WTC11 (cell line): ENCODE data around the gene OR4F15.
"Not testable (repeated sequence)": the region's sequence is repeated elsewhere in the genome, so short reads cannot be mapped to it uniquely, and the experiment has no call there.

Experiments
- EMX1 ChIP-seq: fragments of 250-450 bp; sonication (Bioruptor Pico); IDR thresholded peaks from 2 replicates; pipeline ENCODE4 v1.8.0; 2021; ENCODE audit warnings: mild to moderate bottlenecking
- FOXK1 ChIP-seq: sonication (generic); formaldehyde crosslinking; IDR thresholded peaks from 2 replicates; pipeline ENCODE4 v1.8.0; 2022; ENCODE audit warnings: mild to moderate bottlenecking, moderate library complexity, missing genetic modification reagents
- GABPB1 ChIP-seq: sonication (generic); formaldehyde crosslinking; IDR thresholded peaks from 2 replicates; pipeline ENCODE4 v1.8.1; 2023; ENCODE audit warnings: mild to moderate bottlenecking, missing genetic modification reagents
- NFE2L1 ChIP-seq: sonication (generic); formaldehyde crosslinking; IDR thresholded peaks from 2 replicates; pipeline ENCODE4 v1.8.1; 2023; ENCODE audit warnings: missing genetic modification reagents
- NFYB ChIP-seq: sonication (generic); formaldehyde crosslinking; conservative IDR thresholded peaks from 2 replicates; pipeline ENCODE4 v1.8.0; 2022; ENCODE audit warnings: low read depth, missing genetic modification reagents
- NR1H2 ChIP-seq: sonication (generic); formaldehyde crosslinking; IDR thresholded peaks from 2 replicates; pipeline ENCODE4 v1.9.0; 2021; ENCODE audit warnings: mild to moderate bottlenecking, moderate library complexity, missing genetic modification reagents
- NR2C2 ChIP-seq: sonication (generic); formaldehyde crosslinking; IDR thresholded peaks from 2 replicates; pipeline ENCODE4 v1.8.0; 2022; ENCODE audit warnings: mild to moderate bottlenecking, missing genetic modification reagents
- TEAD4 ChIP-seq: sonication (generic); formaldehyde crosslinking; IDR thresholded peaks from 2 replicates; pipeline ENCODE4 v1.8.0; 2022; ENCODE audit warnings: mild to moderate bottlenecking, missing genetic modification reagents
- ZNF121 ChIP-seq: sonication (generic); formaldehyde crosslinking; IDR thresholded peaks from 2 replicates; pipeline ENCODE4 v1.8.0; 2023; ENCODE audit warnings: missing genetic modification reagents
- TF ChIP-seq, protein P1 (sequence below): sonication (generic); formaldehyde crosslinking; conservative IDR thresholded peaks from 2 replicates; pipeline ENCODE4 v1.8.1; 2023; ENCODE audit warnings: mild to moderate bottlenecking, low read depth, missing genetic modification reagents, moderate library complexity
- TF ChIP-seq, protein P2 (sequence below): fragments of 200-600 bp; IDR thresholded peaks from 2 replicates; pipeline ENCODE4 v1.8.0; 2022; ENCODE audit warnings: antibody characterized with exemption
- TF ChIP-seq, protein P3 (sequence below): sonication (generic); formaldehyde crosslinking; IDR thresholded peaks from 2 replicates; pipeline ENCODE4 v1.8.0; 2022; ENCODE audit warnings: mild to moderate bottlenecking, missing genetic modification reagents
- TF ChIP-seq, protein P4 (sequence below): sonication (generic); formaldehyde crosslinking; IDR thresholded peaks from 2 replicates; pipeline ENCODE4 v1.8.0; 2022; ENCODE audit warnings: mild to moderate bottlenecking, missing genetic modification reagents
- TF ChIP-seq, protein P5 (sequence below): sonication (generic); formaldehyde crosslinking; IDR thresholded peaks from 2 replicates; pipeline ENCODE4 v1.8.1; 2023; ENCODE audit warnings: mild to moderate bottlenecking, missing genetic modification reagents, borderline replicate concordance

DNA sequence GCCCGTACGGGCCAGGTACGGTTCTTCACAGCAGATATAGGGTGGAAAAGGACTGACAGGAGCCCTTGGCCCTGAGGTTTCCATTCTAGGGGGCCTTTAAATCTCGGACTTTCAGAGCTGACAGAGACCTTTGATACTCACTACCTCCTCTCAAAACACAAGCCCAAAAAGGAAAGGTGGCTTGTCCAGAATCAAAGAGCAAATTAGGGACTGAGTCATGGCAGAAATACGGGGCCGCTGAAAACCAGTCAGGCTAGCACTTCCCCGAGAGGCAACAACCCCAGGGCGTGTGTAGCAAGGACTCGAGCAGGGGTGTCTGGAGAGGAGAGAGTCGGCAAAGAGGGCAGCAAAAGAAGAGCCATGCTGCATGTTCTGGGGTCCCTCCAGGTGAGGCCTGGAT lies 33.4 kb upstream of the OR4F15 start:
- TF ChIP-seq, protein P1, sequence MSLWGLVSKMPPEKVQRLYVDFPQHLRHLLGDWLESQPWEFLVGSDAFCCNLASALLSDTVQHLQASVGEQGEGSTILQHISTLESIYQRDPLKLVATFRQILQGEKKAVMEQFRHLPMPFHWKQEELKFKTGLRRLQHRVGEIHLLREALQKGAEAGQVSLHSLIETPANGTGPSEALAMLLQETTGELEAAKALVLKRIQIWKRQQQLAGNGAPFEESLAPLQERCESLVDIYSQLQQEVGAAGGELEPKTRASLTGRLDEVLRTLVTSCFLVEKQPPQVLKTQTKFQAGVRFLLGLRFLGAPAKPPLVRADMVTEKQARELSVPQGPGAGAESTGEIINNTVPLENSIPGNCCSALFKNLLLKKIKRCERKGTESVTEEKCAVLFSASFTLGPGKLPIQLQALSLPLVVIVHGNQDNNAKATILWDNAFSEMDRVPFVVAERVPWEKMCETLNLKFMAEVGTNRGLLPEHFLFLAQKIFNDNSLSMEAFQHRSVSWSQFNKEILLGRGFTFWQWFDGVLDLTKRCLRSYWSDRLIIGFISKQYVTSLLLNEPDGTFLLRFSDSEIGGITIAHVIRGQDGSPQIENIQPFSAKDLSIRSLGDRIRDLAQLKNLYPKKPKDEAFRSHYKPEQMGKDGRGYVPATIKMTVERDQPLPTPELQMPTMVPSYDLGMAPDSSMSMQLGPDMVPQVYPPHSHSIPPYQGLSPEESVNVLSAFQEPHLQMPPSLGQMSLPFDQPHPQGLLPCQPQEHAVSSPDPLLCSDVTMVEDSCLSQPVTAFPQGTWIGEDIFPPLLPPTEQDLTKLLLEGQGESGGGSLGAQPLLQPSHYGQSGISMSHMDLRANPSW (CRISPR knock-in tag), result not testable (repeated sequence)
- TF ChIP-seq, protein P2, sequence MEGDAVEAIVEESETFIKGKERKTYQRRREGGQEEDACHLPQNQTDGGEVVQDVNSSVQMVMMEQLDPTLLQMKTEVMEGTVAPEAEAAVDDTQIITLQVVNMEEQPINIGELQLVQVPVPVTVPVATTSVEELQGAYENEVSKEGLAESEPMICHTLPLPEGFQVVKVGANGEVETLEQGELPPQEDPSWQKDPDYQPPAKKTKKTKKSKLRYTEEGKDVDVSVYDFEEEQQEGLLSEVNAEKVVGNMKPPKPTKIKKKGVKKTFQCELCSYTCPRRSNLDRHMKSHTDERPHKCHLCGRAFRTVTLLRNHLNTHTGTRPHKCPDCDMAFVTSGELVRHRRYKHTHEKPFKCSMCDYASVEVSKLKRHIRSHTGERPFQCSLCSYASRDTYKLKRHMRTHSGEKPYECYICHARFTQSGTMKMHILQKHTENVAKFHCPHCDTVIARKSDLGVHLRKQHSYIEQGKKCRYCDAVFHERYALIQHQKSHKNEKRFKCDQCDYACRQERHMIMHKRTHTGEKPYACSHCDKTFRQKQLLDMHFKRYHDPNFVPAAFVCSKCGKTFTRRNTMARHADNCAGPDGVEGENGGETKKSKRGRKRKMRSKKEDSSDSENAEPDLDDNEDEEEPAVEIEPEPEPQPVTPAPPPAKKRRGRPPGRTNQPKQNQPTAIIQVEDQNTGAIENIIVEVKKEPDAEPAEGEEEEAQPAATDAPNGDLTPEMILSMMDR, result not testable (repeated sequence)
- not testable (repeated sequence) for TF ChIP-seq TEAD4 (CRISPR knock-in tag); FOXK1; NFYB (CRISPR knock-in tag); GABPB1 (CRISPR knock-in tag); NR2C2 (CRISPR knock-in tag); NR1H2 (CRISPR knock-in tag); ZNF121 (CRISPR knock-in tag); NFE2L1 (CRISPR knock-in tag); EMX1
- TF ChIP-seq, protein P3, sequence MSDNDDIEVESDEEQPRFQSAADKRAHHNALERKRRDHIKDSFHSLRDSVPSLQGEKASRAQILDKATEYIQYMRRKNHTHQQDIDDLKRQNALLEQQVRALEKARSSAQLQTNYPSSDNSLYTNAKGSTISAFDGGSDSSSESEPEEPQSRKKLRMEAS (CRISPR knock-in tag), result not testable (repeated sequence)
- TF ChIP-seq, protein P4, sequence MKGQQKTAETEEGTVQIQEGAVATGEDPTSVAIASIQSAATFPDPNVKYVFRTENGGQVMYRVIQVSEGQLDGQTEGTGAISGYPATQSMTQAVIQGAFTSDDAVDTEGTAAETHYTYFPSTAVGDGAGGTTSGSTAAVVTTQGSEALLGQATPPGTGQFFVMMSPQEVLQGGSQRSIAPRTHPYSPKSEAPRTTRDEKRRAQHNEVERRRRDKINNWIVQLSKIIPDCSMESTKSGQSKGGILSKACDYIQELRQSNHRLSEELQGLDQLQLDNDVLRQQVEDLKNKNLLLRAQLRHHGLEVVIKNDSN (CRISPR knock-in tag), result not testable (repeated sequence)
- TF ChIP-seq, protein P5, sequence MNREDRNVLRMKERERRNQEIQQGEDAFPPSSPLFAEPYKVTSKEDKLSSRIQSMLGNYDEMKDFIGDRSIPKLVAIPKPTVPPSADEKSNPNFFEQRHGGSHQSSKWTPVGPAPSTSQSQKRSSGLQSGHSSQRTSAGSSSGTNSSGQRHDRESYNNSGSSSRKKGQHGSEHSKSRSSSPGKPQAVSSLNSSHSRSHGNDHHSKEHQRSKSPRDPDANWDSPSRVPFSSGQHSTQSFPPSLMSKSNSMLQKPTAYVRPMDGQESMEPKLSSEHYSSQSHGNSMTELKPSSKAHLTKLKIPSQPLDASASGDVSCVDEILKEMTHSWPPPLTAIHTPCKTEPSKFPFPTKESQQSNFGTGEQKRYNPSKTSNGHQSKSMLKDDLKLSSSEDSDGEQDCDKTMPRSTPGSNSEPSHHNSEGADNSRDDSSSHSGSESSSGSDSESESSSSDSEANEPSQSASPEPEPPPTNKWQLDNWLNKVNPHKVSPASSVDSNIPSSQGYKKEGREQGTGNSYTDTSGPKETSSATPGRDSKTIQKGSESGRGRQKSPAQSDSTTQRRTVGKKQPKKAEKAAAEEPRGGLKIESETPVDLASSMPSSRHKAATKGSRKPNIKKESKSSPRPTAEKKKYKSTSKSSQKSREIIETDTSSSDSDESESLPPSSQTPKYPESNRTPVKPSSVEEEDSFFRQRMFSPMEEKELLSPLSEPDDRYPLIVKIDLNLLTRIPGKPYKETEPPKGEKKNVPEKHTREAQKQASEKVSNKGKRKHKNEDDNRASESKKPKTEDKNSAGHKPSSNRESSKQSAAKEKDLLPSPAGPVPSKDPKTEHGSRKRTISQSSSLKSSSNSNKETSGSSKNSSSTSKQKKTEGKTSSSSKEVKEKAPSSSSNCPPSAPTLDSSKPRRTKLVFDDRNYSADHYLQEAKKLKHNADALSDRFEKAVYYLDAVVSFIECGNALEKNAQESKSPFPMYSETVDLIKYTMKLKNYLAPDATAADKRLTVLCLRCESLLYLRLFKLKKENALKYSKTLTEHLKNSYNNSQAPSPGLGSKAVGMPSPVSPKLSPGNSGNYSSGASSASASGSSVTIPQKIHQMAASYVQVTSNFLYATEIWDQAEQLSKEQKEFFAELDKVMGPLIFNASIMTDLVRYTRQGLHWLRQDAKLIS (CRISPR knock-in tag), result not testable (repeated sequence)
